Gastrocnemius medialis (tissue), 4 donors: Measurements from ENCODE around the gene ZFHX3. TPM values are rescaled to one million over a fixed set of nuclear protein-coding genes. Genes with fewer than 3 reads are reported as not detected.

ENCODE experiments used
- ATAC-seq, 2 donors: fragments of 150-250 bp; one replicate each; pipeline ENCODE4 v1.9.1; 2016
- DNase-seq, 2 donors: peaks; one replicate each; pipeline ENCODE4 v3.0.0-alpha.2; 2019
- H3K27ac ChIP-seq, 4 donors: fragments of 200-600 bp; sonication (generic); 1 replicate in 1 of 4; 2 replicates in 3 of 4; pipeline ENCODE4 v1.5.1; 2016 to 2018; ENCODE audit warnings: mild to moderate bottlenecking in 2 of 4, moderate library complexity in 1 of 4
- H3K27me3 ChIP-seq, 3 donors: fragments of 200-600 bp; sonication (generic) in 2 of 3; 1 replicate in 1 of 3; 2 replicates in 2 of 3; pipeline versions ENCODE4 v1.5.1 to v1.6.0; 2016 to 2019; ENCODE audit warnings: mild to moderate bottlenecking in 1 of 3, moderate library complexity in 1 of 3
- H3K36me3 ChIP-seq, 2 donors: fragments of 200-600 bp; sonication (generic) in 1 of 2; one replicate each; pipeline ENCODE4 v1.5.1; 2017 to 2018
- H3K4me1 ChIP-seq, 2 donors: fragments of 200-600 bp; sonication (generic) in 1 of 2; one replicate each; pipeline ENCODE4 v1.5.1; 2016 to 2017; ENCODE audit warnings: mild to moderate bottlenecking in 2 of 2
- H3K4me3 ChIP-seq, 4 donors: fragments of 200-600 bp; sonication (generic) in 3 of 4; 1 replicate in 1 of 4; 2 replicates in 3 of 4; pipeline ENCODE4 v1.5.1; 2016 to 2019; ENCODE audit warnings: mild to moderate bottlenecking in 2 of 4
- H3K9me3 ChIP-seq, 3 donors: fragments of 200-600 bp; sonication (generic) in 2 of 3; 1 replicate in 1 of 3; 2 replicates in 2 of 3; pipeline ENCODE4 v1.5.1; 2016 to 2019
- CTCF ChIP-seq, 5 experiments: fragments of 450-650 bp in 3 of 5; fragments of 200-600 bp in 2 of 5; sonication (generic) in 2 of 5; IDR thresholded peaks in 4 of 5; conservative IDR thresholded peaks in 1 of 5; 1 replicate in 4 of 5; 2 replicates in 1 of 5; pipeline ENCODE4 v1.5.1; 2016 to 2019; ENCODE audit warnings: antibody characterized with exemption in 5 of 5, mild to moderate bottlenecking in 3 of 5, moderate library complexity in 3 of 5
- POLR2A ChIP-seq, 2 donors: fragments of 450-650 bp; IDR thresholded peaks; one replicate each; pipeline ENCODE4 v1.6.1; 2017; ENCODE audit warnings: antibody characterized with exemption in 2 of 2, mild to moderate bottlenecking in 2 of 2, moderate library complexity in 2 of 2
- in situ Hi-C, 4 donors: fragments of 200-750 bp; cut with MboI; loops; one replicate each; pipeline versions ENCODE4 v1.15.0 to v1.8.0; 2017; ENCODE audit warnings: low sequenced_read_pairs in 4 of 4
- intact Hi-C: fragments of 100-400 bp; cut with DNase I; formaldehyde crosslinking; loops from one replicate; pipeline ENCODE4 v1.15.1; 2023; ENCODE audit warnings: low total_unique reads
- total RNA-seq, 4 donors: library from RNA; depleted of rRNA; stranded (reverse); fragments of >200 nt; gene quantifications; one replicate each; pipeline versions ENCODE4 v1.1.0 to v1.2.3, GENCODE V29; 2016

ZFHX3 gene
- total RNA-seq, 4 donors from 2014 or later = 14.0 to 28.5 (median 27.3) TPM

GRCh38 chr16:72908362-72909167, 139.4 kb downstream of the ZFHX3 start:
- peak; percentile 48 to 85 for DNase-seq
- intact Hi-C loops = no loop called here
- H3K9me3 ChIP-seq = no peaks in the 10 kb centered on the region
- no peak overlapping the region for H3K4me3 ChIP-seq
- peak overlapping the region; percentile 63 to 70 (median 66) for H3K27ac ChIP-seq
- H3K4me1 ChIP-seq = peaks cover 11 to 12% of the 10 kb centered on the region in 2 donors
- TF ChIP-seq CTCF (IDR thresholded peaks at IDR 0.05 in 4 of 5, conservative IDR thresholded peaks at IDR 0.05 in 1 of 5) (no peak), POLR2A (IDR thresholded peaks at IDR 0.05) (no peak)
- no peaks in the 10 kb centered on the region for H3K36me3 ChIP-seq
- ATAC-seq = peak; percentile 86 to 96
- H3K27me3 ChIP-seq = no peaks in the 10 kb centered on the region
- in situ Hi-C loops = no loop called here

GRCh38 chr16:72905581-72905980, 142.3 kb downstream of the ZFHX3 start:
- intact Hi-C loops (no loop called here), in situ Hi-C loops (no loop called here)
- H3K27me3 ChIP-seq = no peaks in the 10 kb centered on the region
- no peaks in the 10 kb centered on the region for H3K36me3 ChIP-seq
- no peak overlapping the region for H3K27ac ChIP-seq
- DNase-seq (no peak), ATAC-seq (no peak)
- TF ChIP-seq CTCF (IDR thresholded peaks at IDR 0.05 in 4 of 5, conservative IDR thresholded peaks at IDR 0.05 in 1 of 5) = no peak
- TF ChIP-seq POLR2A (IDR thresholded peaks at IDR 0.05) = no peak
- no peak overlapping the region for H3K4me3 ChIP-seq
- H3K9me3 ChIP-seq = no peaks in the 10 kb centered on the region
- peaks cover 11 to 12% of the 10 kb centered on the region in 2 donors for H3K4me1 ChIP-seq

GRCh38 chr16:72903176-72903575, 144.8 kb downstream of the ZFHX3 start:
- no peak overlapping the region for H3K27ac ChIP-seq
- intact Hi-C loops (no loop called here), in situ Hi-C loops (no loop called here)
- no peak for TF ChIP-seq POLR2A (IDR thresholded peaks at IDR 0.05)
- no peak for TF ChIP-seq CTCF (IDR thresholded peaks at IDR 0.05 in 4 of 5, conservative IDR thresholded peaks at IDR 0.05 in 1 of 5)
- H3K4me3 ChIP-seq = no peak overlapping the region
- H3K36me3 ChIP-seq = no peaks in the 10 kb centered on the region
- ATAC-seq (no peak), DNase-seq (no peak)
- H3K4me1 ChIP-seq = peaks cover 0 to 4% of the 10 kb centered on the region in 2 donors
- no peaks in the 10 kb centered on the region for H3K27me3 ChIP-seq
- no peaks in the 10 kb centered on the region for H3K9me3 ChIP-seq

GRCh38 chr16:72902206-72902605, 145.7 kb downstream of the ZFHX3 start:
- Histone ChIP-seq H3K27me3 (no peaks in the 10 kb centered on the region), H3K9me3 (no peaks in the 10 kb centered on the region), H3K4me3 (no peak overlapping the region), H3K27ac (no peak overlapping the region), H3K36me3 (no peaks in the 10 kb centered on the region), H3K4me1 (no peaks in the 10 kb centered on the region)
- ATAC-seq = no peak
- in situ Hi-C loops = no loop called here
- intact Hi-C loops = no loop called here
- DNase-seq = no peak
- TF ChIP-seq POLR2A (IDR thresholded peaks at IDR 0.05) (no peak), CTCF (IDR thresholded peaks at IDR 0.05 in 4 of 5, conservative IDR thresholded peaks at IDR 0.05 in 1 of 5) (no peak)
